T-helper 2 cell (primary cell): ENCODE results near the gene SLC35B1.

Experiments
- DNase-seq, 5 experiments: peaks; one replicate each; pipeline versions ENCODE4 v3.0.0 to v3.0.0-alpha.2; 2012 to 2022
- total RNA-seq, 2 donors: gene quantifications; one replicate each; lab custom pipeline; 2026; lab: John Stamatoyannopoulos, UW

The SLC35B1 gene, protein sequence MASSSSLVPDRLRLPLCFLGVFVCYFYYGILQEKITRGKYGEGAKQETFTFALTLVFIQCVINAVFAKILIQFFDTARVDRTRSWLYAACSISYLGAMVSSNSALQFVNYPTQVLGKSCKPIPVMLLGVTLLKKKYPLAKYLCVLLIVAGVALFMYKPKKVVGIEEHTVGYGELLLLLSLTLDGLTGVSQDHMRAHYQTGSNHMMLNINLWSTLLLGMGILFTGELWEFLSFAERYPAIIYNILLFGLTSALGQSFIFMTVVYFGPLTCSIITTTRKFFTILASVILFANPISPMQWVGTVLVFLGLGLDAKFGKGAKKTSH
- 29.4 to 31.8 reads per million in 2 donors for total RNA-seq

DNA sequence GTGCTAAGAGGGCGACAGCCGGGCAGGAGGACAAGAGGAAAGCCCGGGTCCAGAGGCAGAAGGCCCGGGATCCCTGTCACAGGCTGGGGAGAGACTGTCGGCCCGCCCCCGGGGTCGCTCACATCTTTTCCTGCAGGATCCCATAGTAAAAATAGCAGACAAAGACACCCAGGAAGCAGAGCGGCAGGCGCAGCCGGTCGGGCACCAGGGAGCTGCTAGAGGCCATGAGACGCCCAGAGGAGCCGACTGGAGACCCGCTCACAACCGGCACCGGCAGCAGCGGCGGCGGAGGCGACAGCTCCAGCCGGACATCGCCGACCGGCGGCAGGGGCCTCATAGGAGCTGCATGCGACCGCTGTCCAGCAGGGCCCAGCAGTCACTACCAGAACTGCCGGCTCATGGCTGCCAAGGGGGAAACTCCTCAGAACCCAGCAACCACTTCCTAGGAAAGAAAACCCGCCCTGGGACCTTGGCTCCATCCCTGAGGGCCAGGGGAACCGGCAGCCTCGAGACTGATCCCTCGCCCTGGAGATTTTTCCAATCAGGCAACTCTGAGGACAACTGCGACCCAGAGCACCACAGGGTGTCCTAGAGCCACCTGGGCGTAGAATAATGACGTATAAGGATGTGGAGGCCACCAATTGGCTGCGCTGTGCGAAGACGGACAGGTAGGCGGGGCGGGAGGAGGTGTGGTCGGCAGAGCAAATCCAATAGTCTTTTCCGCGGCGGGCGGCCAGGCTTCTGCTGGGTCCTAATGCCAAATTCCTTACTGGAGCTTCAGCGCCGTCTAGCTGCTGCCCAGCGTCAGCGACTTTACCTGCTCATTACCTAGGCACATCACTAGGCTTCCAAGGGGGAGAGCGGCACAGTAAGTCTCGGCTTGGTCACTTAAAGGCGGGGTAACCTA lies at the start of gene SLC35B1:
Gene SLC35B1 (minus strand): TSS at position 357 of the 907 bp plus-strand sequence. CDS start 131 bp downstream, at position 226.
- peak; percentile 92 to 100 (median 98) for DNase-seq

DNA sequence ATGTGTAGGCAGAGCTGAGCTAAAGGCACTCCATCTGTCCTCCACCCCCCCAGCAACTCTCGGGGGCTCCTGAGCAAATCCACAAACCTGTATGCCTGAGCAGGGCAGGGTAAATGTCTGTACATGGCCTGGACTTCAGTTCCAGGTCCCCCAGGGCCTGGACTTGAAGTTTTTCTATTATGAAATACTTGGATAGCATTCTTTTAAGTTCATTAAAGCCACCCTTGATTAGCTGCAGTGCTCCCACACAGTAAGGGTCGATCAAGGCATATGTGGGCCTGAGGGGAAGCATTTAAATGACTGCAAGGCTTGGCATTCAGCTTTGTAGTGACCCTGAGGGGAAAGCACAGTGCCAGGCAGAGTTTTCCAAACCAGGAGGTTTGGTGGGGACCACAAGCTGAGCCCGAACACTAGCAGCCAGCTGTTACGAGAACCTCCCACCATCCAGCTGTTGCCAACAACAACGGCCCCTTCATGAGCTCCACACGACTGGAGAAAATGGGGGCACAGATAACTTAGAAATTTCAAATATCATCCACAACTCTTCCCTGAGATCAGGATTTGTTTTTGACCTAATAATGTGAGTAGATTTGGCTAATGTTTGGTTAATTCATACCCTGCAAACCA lies 49.5 kb upstream of the SLC35B1 start:
- no peak for DNase-seq

DNA sequence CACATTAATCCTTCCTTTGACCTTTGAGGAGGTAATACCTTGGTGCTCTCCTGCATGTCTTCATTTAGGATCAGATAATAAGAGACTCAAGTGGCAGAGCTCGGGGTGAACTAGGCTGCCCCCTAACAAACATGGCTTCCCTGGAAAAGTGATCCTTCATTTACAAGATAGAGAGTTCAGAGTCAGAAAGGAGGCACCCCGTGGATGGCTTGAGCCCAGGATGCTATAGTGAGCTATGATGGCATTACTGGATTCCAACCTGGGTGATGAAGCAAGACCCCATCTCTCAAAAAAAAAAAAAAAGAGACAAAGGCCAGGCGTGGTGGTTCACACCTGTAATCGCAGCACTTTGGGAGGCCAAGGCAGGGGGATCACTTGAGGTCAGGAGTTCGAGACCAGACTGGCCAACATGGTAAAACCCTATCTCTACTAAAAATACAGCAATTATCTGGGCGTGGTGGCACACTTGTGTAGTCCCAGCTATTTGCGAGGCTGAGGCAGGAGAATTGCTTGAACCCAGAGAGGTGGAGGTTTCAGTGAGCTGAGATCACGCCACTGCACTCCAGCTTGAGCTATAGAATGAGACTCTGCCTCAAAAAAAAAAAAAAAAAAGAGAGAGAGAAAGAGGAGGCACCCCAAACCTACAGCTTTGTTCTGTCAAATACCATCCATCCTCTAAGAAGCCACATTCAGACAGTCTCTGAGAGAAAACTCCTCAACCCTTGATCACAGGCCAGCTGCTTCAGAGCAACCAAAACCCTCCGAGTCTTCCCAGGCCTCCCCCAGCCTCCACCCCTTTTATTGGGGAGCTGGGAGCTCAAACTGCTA lies 48.8 kb upstream of the SLC35B1 start:
- no peak for DNase-seq

DNA sequence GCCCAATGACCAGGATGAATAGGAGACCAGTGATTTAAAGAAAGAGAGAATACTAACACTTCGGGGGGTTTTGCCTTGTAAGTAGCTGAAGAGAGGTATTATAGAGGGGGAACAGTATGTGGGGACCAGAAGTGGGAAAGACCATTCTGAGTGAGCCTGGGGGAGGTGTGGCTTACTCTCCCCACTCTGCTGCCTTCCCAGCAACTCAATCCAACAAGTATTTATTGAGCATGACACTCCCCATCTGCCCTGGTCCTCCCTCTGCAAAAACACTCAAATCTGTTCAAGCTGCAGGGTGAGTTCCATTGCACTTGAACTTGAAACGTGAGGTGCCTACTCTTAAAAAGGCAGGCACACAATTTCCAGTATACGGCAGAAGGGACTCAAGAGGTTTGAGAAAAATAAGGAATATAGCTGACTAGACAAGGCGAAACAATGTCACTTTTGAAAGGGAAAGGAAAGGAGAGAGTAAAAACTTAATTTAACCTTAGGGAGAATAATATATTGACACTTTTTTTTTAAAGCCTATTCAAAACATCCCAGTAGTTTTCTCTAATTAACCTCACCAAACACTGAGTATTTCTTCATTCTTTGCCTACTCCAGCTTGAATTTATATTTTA lies 48.0 kb upstream of the SLC35B1 start:
- no peak for DNase-seq

DNA sequence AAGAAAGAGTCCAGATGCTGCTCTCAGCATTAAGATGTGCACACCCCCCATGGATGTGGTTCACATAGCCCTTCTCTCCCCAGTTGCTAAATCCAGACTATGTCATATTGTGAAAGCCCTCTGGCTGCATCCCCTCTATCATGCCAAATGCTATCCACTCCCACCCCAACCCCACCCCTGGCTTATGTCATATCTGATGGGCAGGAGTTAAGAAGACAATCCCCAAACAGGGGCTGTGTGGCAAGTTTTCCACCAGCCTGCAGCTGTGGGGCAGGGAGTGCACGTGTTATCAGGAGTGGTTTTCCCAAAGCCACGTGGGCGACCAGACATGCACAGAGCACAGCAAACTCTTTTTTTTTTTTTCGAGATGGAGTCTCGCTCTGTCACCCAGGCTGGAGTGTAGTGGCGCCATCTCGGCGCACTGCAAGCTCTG lies 46.2 kb upstream of the SLC35B1 start:
- no peak for DNase-seq

DNA sequence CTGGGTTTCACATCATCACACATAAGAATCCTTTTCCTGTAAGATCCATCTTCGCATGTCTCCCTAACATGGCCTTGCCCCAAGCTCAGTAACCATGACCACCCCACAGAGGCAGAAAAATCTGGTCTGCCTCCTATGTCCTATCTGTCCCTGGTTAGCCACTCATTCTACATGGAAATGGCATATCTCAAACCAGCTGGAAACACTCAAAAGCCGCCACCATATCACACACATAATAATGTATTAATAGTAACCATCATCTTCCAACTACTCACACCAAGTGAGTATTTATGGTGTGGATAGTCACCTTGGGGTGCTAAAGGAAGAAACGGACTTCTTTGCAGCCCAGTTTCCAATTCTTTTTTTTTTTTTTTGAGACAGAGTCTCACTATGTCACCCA lies 44.7 kb upstream of the SLC35B1 start:
- no peak for DNase-seq

DNA sequence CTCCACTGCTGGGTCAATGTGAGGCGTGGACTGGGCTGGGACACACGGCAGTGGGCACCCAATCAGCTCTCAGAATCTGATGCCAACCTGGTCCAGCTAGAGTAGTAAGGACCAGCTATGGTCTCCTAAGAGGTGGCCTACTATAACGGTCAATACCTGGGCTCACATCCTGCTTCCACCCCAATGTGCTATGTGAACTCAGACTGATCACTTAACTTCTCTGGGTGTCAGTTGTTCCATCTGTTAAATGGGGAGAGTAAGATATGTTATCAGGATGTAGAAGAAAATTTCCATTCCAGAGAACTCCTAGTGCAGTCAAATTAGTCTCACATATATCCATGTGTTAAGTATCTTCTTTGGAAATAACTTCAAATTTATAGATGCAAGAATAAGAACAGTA lies 42.0 kb upstream of the SLC35B1 start:
- no peak for DNase-seq

DNA sequence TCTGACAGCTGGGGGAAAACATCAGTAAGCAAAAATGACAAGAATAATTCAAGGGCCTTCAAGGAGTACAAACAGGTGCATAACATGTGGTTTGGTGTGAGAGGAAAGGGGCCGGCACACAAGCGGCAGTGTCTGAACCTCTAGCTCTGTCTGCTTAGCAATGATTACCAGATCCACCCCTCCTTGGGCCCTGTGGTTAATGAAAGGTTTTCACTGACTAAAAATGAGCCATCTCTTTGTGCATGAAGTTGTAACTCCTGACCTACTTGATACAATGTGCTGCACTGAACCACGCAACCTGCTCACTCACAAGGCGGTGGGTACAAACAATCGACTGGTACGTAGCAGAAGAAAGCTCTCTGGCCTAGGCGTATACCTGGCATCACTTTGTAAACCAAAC lies 41.0 kb upstream of the SLC35B1 start:
- DNase-seq = peak in 4 of 5 experiments; percentile 25 to 84 (median 64)

DNA sequence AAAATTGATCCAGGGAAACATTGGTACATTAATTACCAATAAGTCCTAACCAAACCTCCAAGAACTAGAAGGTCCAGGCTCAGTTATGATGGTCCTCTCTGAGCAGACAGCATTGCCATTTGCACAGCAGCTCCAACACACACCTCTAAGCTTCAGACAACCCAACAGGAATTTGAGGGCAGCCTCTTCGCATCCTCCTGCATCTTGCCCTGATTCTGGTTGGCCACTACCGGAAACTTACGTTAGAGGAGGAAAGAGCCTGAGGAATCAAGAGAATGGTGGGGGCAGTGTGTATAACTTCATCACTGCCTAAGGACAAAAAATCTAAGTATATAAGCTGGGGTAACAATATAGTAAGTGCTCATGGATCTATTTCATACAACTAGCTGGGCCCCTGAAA lies 40.5 kb upstream of the SLC35B1 start:
- peak in 3 of 5 experiments; percentile 18 to 75 (median 38) for DNase-seq

DNA sequence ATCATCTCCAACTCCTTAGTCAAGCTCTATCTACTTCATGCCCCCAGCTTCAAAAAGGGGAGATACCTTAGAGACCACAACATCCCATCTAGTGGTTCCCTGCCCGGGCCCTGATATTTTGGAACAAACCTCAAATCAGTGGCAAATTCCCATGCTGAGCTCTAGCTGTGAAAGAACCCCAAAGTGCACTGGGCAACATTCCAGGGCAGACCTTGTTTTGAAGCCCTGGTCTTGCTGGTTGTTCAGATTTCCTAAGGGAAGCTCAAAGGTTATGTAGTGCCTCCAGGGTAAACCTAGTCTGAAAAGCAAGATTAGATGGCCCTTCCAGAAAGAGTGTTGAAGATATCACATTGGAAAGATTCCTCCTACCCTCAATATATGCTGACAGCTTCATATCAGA lies 39.9 kb upstream of the SLC35B1 start:
- no peak for DNase-seq

DNA sequence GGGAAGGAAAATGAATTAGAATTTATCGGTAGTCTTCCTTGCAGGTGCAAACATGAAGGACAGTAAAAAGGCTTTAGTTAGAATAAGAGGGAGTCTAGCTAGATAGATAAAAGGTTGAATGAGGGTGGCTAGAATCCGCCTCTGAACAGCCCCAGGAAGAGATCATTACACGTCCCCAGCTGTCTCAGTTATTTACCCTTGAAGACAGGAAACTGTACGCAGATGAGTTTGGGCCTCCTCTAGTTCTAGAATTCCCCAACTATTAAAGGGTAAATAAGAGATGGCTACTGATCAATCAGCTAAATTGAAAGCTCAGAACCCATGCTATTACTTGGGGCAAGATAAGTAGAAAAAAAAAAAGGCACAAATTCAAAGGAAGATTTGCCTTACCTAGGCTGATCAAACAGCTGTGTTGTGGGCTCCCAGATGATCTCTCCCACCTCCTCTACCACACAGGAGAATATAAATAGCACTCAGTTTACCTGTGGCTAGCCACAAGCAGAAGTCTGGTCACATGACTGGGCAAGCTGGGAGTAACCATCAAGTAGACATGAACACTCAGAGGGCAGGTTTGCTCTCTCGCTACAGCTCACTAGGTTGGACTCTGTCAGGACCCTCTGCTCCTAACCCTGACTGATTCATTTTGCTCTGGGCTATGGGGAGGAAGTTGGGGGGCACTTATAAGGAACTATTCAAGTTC lies 39.2 kb upstream of the SLC35B1 start:
- peak in 3 of 5 experiments; percentile 18 to 63 (median 45) for DNase-seq

DNA sequence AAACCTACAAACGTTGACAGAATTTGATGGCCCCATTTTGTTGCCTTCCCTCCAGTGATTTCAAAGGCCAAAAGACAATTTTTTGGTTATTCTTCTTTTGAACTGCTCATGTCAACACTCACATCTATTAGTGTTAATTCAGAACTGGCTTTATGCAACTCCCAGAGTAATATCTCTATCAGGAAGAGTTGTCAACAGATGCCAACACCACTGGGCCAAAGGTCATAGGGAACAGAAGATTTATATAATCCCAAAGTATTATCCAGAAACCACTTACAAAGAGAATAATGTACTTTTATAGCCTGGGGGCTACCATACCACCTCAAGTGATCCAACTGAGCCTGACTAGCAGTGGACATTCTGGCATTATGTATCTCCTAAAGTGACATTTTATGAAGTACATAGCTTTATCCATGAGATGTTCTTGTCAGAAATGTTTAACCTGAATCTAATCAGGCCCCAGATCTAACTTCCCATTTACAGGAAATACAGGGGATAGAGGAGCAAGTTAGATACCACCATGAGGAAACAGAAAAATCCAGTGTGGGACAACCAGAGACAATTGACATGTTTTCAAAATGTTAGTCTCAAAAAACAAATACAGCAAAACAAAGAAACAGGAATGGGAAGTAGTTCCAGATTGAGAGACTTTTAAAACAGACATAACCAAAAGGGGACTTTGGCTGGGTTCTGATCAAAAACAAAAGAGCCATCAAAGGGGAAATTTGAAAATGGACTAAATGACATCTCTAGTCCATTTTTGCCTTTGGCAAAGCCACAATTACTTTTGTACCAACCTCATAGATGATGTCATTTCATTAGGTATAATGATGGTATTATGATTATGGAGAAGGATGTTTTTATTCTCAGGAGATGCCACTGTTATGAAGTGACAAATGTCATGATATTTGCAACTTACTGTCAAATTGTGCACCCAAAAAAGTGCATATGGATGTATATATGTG lies 37.7 kb upstream of the SLC35B1 start:
- no peak for DNase-seq

DNA sequence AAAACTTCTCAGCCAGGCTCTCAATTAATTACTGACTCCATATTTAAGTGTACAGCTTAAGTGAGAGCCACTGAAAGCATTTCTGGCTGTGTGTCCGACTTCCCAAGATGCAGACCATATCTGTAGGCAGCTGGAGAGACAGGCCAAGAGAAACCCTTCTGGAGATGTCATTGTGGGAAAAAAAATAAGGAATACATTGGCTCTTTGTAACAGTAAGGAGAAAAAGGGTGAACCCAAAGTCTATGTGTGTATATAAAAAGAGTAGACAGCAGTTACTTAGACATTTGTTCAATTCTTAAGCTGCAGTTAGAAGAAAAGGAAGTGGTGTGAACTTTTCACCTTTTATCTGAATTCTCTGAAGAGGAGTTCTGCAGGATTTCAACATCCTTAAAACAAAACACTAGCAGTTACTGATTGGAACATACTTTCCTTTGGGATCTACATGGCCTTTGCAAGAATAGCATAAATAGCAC lies 34.4 kb upstream of the SLC35B1 start:
- peak in 1 of 5 experiments; percentile 55 for DNase-seq

DNA sequence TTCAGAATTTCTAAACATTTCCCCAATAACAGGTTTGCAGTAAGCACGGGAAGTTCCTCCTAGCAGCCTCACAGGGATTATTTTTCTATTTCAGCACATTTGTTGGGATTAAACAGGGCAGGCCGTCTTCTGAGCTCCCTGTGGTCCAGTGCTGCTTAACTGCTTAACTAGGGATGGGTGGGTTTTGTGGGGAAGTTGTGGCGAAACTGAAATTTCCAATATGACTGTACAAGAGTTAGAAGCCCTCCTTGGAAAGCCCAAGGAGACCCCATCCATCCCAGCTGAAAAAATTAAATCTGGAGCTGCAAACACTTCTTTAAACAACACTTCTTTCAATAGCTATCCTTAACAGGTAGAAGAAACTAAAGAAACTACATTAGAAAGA lies 33.9 kb upstream of the SLC35B1 start:
- peak in 1 of 5 experiments; percentile 28 for DNase-seq

DNA sequence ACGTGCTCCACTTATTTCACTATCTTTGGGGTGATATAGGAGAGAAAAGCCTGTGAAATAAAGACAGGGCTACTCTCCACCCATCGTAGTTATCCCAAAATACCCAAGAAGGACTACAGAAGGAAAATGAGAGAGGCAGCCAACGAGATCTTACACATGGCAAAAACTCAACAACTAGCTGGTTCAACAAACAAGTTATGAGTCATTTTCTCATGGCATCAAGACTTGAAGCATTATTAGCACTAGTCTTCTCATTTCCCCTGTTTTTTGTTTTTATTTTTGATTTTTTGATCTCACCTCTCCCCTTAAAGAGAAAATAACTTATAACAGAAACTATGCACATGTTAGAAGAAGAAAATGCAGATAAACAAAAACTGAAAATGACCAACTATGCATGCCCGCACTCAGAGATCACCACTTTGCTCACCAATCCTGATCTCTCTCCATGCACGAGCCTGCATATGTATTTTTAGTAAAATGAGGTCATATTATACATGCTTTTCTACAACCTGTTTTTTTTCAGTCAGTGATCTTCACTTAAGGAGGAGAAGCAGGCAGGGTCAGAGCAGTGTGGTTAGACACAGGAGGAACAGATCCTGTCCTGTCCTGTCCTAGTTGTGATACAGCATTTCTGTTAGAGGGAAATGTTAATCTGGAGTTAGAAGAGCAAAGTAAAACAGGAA lies 33.4 kb upstream of the SLC35B1 start:
- peak in 1 of 5 experiments; percentile 46 for DNase-seq

DNA sequence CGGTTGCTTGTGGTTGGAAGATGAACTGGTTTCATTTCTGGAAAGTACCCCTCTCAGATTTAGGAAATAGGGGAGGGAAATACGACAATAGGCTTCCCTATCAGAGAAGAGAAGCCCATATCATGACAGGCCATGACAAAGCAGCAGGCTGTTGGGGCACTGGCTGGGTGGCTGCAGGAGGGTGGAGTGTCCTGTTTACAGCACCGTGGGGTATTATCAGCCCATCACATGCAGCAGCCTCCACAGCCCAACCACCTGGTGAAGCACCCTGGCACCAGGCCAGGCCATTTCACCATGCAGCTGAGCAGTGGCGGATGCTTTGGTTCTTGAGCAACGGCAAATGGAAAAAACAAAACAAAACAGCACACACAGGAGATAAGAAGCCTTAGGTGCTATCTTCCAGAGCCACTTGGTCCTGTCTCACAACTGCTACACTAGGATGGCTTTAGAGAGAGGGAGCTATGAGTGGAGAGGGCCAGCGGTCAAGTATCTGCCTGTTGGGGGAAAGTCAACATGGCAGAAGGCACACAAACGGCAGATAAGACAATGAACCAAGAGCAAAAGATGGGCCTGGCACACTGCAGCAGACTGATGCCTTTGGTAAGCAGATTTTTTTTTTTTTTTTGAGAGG lies 32.0 kb upstream of the SLC35B1 start:
- peak; percentile 62 to 99 (median 93) for DNase-seq

DNA sequence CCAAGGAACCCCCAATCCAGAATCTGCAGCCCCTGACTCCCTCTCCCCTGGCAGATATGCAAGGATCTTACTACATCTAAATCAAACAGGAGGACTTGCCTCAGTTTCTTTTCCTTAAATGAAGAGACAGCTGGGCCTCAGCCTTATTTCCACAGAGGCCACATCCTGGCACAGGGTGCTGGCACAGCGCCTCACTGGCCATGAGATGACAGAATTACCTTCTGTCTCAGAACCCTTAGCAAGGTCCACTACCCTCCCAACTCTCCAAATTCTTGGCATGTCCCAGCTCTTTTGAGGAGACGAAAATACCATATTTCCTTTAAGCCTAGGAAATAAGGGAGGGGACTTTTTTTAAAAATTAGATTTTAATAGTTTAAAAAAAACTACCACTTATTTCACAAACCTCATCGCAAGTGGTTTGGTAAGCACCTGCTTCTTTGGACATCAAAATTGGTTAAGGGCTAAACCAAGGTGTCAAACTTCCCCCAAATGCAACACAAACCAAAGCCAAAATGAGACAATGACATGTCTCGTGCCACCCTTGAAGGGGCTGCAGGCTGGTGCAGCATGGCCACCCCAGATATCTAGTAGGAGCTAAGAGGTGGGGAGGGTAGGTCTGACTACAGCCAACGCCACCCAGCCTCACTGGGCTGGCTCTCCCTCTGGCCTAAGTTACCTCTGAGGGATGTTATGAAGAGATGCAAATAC lies 30.8 kb upstream of the SLC35B1 start:
- peak in 2 of 5 experiments; percentile 40 to 47 for DNase-seq
